NCI-H748 (cell line): ENCODE results near the gene GPALPP1.
"Not testable (repeated sequence)": the region's sequence is repeated elsewhere in the genome, so short reads cannot be mapped to it uniquely, and the experiment has no call there.

Experiments used
- DNase-seq: peaks from one replicate; lab custom pipeline; 2025; ENCODE audit not compliant: unreplicated experiment; lab: John Stamatoyannopoulos, UW

GPALPP1 gene

DNA sequence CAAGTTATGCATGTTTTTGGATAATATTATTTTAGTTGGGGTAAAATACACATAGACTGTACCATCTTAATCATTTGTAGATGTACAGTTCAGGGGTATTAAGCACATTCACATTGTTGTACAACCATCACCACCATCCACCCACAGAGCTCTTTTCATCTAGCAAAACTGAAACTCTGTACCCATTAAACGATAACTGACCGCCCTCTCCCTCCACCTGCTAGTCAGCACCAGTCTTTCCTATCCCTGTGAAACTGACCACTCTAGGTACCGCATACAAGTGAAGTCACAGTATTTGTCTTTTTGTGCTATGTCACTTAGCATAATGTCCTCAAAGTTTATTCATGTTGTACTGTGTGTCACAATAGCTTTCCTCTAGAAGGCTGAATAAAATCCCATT is 70.7 kb downstream of the GPALPP1 start:
- no peak for DNase-seq

DNA sequence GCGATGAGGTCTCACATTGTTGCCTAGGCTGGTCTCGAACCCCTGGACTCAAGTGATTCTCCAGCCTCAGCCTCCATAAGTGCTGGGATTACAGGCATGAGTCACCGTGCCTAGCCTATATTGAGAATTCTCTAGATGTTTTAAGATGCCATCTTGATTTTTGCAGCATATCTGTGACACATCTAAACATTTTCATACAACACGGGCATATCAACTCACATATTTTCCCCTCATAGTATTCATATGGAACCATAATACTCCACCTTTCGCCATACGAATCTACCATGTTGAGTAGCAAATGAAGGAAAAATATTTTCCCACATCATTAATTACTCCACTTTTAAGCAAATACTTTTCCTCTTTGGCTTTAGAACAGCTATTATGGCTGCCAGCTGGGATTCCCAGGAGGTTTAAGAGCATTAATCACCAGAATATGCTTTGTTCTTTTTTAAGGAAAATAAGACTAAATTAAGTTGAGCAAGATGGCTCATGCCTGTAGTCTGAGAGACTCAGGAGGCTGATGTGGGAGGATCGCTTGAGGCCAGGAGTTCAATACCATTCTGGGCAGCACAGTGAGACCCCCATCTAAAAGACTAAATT is 74.0 kb downstream of the GPALPP1 start:
- DNase-seq, result no peak

DNA sequence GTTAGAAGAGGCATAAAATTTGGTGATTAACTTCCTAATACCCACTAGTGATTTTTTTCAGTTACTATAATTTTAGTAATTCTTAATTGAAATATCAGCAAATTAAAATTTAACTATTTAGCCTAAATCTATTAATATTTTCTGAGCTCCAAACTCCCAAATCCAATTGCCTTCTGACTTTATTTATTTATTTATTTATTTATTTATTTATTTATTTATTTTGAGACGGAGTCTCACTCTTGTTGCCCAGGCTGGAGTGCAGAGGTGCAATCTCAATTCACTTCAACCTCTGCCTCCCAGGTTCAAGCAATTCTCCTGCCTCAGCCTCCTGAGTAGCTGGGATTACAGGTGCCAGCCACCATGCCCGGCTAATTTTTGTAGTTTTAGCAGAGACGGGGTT is 74.6 kb downstream of the GPALPP1 start:
- not testable (repeated sequence) for DNase-seq

DNA sequence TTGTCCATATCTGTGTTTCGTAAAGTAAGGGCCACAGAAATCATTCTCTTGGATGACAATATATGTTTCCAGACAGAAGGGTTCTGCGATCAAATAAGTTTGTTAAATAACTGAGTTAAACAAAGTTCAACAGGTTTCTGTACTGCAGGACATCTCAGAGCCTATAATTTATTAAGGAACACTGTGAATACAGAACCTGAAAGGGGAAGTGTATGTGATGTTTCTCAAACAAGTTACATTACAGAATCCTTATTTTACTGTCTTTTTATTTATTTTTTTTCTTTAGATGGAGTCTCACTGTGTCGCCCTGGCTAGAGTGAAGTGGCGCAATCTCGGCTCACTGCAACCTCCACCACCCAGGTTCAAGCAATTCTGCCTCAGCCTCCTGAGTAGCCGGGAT is 75.6 kb downstream of the GPALPP1 start:
- no peak for DNase-seq

DNA sequence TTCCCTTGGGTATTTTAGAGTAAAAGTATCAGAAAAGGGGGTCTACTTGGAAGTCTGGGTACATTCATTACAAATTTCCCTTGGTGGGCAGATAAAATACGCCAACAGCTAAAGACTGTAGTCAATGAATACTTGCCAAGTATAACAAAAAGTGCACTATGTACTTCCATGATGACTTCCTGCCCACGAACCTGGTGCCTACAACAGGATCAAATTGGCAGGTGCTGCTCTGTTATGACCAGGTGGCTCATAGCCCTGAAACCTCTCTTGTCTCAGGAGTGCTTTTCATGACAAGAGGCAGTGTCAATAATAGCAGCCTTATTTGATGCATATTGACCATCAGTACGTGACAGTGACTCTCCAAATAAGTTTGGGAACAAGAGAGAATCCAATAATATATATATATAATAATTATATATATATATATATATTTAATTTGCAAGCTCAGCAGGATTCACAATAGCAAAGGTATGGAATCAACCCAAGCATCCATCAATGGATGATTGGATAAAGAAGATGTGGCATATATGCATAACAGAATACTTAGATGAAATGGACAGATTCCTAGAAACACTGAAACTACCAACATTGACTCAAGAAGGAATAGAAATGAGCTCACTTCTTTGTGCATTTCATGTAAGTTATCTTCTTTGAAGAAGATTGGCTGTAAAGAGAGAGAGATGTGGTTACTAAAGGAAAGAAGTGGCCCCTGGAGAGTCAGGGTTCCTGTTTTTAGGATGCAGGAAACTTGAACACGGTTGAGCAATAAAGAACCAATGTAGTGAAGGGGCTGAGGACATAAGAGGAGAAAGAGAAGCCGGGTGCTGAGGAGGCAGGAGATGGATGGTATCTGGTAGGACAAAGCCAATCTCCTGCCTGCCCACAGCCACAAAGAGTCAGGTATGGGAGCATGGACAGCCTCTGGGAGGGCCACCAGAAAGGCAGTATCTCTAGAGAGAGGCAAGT is 79.0 kb downstream of the GPALPP1 start:
- peak; percentile 83 for DNase-seq

DNA sequence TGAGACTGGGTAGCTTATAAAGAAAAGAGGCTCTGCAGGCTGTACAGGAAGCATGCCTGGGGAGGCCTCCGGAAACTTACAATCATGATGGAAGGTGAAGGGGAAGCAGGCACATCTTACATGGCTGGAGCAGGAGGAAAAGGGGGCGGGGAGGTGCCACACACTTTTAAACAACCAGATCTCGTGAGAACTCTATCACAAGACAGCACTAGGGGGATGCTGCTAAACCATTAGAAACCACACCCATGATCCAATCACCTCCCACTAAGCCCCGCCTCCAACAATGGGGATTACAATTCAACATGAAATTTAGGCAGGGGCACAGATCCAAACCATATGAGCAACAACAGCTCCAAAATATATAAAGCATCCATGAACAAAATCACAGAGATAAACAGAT is 84.5 kb downstream of the GPALPP1 start:
- DNase-seq, result no peak

DNA sequence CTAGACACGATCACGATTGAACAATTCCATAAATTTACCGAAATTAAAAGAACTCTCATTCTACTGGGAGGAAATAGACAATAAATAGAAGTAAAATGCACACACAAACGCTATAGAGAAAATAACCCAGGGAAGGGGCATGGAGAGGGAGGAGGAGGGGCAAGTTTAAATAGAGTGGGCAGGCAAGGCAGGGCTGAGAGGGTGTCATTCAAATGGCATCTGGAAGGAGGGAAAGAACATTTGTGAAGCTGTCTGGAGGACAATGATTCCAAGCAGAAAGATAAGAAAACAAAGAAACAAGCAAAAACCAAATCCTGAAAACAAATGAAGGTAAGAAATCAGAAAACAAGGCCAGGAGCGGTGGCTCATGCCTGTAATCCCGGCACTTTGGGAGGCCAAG is 85.4 kb downstream of the GPALPP1 start:
- no peak for DNase-seq

DNA sequence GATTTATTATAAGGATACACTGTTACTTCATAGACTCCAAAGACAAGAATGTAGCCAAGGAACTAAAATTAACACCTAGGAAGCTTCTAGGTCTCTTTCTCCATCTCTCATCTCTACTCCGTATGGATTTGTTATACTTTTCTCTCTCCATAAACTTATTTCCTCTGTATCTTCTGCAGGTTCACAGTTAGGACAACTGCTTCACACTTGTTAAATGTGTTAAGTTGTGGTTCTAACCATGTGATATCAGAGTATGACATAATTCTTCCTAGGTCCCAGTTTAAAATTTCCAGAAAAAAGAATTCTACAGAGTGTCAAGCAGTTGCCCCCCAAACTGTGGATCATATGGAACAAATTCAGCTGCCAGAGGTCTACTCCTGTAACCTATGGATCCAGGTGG is 88.7 kb downstream of the GPALPP1 start:
- no peak for DNase-seq
